HUES64 (cell line): ENCODE measurements around the gene ZDHHC7.

ENCODE experiments used
- H3K27ac ChIP-seq: 2 replicates; pipeline ENCODE4 v1.7.0; 2013; ENCODE audit warnings: low read depth, low read length, inconsistent platforms
- H3K27me3 ChIP-seq: 2 replicates; pipeline ENCODE4 v1.6.1; 2013; ENCODE audit warnings: mild to moderate bottlenecking, low read length; ENCODE audit not compliant: insufficient read depth
- H3K36me3 ChIP-seq: 2 replicates; pipeline ENCODE4 v1.6.1; 2013; ENCODE audit warnings: mild to moderate bottlenecking, low read length; ENCODE audit not compliant: insufficient read depth
- H3K4me1 ChIP-seq: 2 replicates; pipeline ENCODE4 v1.6.1; 2013; ENCODE audit warnings: mild to moderate bottlenecking, low read length, moderate library complexity; ENCODE audit not compliant: insufficient read depth
- H3K4me3 ChIP-seq: 2 replicates; pipeline ENCODE4 v1.5.1; 2013; ENCODE audit warnings: mild to moderate bottlenecking, low read length, moderate library complexity
- H3K9ac ChIP-seq: 2 replicates; pipeline ENCODE4 v1.6.1; 2013; ENCODE audit warnings: mild to moderate bottlenecking, low read depth, low read length
- H3K9me3 ChIP-seq: 2 replicates; pipeline ENCODE4 v1.6.1; 2013; ENCODE audit warnings: low read depth, low read length; ENCODE audit not compliant: insufficient read depth
- WGBS: fragments of 150-250, 120-280 bp; methylation state at CpG from one replicate; pipeline ENCODE4 v1.1.7; 2013; ENCODE audit warnings: missing lambda C conversion rate; 5-methylcytosine and 5-hydroxymethylcytosine counted together

The ZDHHC7 gene

DNA sequence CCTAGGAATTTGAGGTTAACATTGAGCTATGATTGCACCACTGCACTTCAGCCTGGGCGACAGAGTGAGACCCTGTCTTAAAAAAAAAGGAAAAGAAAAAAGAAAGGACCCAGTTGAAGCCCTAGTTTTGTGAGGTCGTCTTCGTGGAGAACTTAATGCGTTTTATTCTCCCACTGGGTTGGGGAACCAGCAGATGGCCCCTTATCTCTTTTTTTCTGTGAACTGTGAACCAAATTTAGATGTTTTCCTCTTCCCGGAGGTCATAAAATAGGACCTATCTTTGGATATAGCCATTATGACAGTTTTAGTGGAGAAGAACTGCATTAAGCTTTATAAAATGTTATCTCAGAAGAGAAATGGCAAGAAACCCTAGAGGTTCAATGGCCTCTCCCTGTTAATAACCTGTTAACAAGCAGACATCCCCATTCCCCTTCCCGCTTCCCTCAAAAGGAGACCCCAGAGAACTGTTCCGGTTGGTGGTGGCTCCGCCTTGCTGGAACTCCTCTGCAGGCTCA lies 39.8 kb upstream of the ZDHHC7 start:
- Histone ChIP-seq H3K4me3 (no peak overlapping the region), H3K36me3 (no peaks in the 10 kb centered on the region), H3K9me3 (no peaks in the 10 kb centered on the region), H3K27ac (no peak overlapping the region), H3K27me3 (peaks cover 4% of the 10 kb centered on the region; the same call in 1 of the 2 replicates), H3K4me1 (no peaks in the 10 kb centered on the region), H3K9ac (no peak overlapping the region)
- 93% methylated on average over 8 of the region's 8 CpGs for WGBS

DNA sequence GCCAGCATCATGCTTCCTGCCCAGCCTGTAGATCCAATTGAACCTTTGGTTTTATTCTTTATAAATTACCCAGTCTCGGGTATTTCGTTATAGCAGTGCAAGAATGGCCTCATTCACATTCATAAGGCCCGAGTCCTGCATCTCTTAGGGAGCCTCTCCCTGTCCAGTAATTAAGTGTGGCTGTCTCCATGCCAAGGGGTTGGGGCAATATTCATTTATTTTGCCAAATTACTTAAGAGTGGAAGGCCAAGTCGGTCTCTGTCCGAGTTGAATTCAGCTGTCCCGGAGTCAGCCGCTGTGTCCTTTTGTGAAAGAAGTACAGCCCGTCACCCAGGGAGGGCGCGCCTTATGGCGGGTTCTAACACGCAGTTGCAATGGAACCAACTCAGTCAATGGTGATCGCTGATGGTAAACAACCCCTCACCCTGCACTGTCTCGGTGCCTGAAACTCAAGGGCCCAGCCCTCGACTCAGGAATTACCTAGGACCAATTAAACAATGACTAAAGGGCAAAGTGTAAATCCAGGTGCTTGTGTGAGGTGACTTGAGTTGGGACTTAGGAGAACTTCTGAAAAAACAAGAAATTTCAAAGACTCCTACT lies 38.5 kb upstream of the ZDHHC7 start:
- Histone ChIP-seq H3K9me3 (no peaks in the 10 kb centered on the region), H3K27ac (no peak overlapping the region), H3K4me1 (no peaks in the 10 kb centered on the region), H3K9ac (no peak overlapping the region), H3K4me3 (no peak overlapping the region), H3K36me3 (no peaks in the 10 kb centered on the region), H3K27me3 (no peaks in the 10 kb centered on the region)
- 94% methylated on average over 15 of the region's 15 CpGs for WGBS

DNA sequence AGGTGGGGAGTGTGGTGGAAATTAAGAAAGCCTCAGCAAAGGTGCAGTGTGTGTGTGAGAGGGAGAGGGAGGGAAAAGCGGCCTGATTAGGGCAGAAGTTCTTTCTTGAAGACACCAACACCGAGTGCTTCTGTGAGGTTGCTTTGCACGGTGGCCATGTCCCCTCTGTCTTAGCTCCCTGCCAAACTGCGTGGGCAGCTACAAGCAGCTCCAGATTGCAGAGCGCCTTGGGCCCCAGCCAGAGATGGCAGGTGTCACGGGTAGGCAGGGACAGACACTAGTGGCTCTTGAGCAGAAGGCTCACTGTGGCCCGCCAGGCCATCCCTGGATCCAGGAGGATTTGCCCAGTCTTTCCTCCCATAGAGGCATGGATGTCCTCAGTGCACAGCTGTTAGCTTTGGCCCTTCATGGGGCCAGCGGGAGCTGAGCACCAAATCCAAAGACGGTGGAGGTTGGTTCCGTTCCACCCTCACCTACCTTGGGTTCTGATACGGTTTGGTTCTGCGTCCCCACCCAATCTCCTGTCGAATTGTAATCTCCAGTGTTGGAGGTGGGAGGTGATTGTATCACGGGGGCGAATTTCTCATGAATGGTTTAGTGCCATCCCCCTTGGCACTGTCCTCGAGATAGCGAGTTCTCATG lies 37.7 kb upstream of the ZDHHC7 start:
- no peak overlapping the region for H3K4me3 ChIP-seq
- no peaks in the 10 kb centered on the region for H3K36me3 ChIP-seq
- no peaks in the 10 kb centered on the region for H3K9me3 ChIP-seq
- no peak overlapping the region for H3K27ac ChIP-seq
- no peaks in the 10 kb centered on the region for H3K27me3 ChIP-seq
- 96% methylated on average over 17 of the region's 17 CpGs for WGBS
- H3K4me1 ChIP-seq: no peaks in the 10 kb centered on the region
- no peak overlapping the region for H3K9ac ChIP-seq

DNA sequence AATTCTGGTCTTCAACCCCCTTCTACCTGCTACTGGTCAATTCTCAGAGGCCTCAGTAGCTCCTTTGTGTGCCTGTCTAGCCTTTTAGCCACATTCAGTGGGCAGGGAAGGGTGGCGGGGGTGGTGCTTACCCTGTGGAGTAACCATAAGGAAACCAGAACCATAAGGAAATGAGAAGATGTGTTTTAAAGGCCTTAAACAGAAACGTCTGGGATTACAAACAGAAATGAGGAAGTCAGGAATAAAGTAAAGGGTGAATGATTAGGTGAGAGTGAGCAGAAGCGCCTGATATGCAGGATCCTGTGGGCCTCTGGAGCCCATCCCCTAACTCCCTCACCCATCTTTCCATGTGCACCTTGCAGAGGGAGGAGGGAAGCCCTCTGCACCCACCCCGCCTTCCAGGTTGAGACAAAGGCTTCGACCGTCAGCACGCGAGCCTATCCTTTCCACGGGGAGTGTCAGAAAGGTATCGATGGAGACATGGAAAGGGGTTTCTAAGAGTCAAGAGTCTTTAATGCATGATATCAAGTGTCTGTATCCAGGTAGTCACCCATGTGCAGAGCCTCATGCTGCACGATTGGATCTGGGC lies 36.6 kb upstream of the ZDHHC7 start:
- Histone ChIP-seq H3K9ac (no peak overlapping the region), H3K4me3 (no peak overlapping the region), H3K4me1 (no peaks in the 10 kb centered on the region), H3K36me3 (no peaks in the 10 kb centered on the region), H3K27me3 (no peaks in the 10 kb centered on the region), H3K27ac (no peak overlapping the region), H3K9me3 (no peaks in the 10 kb centered on the region)
- WGBS: 92% methylated on average over 11 of the region's 11 CpGs

DNA sequence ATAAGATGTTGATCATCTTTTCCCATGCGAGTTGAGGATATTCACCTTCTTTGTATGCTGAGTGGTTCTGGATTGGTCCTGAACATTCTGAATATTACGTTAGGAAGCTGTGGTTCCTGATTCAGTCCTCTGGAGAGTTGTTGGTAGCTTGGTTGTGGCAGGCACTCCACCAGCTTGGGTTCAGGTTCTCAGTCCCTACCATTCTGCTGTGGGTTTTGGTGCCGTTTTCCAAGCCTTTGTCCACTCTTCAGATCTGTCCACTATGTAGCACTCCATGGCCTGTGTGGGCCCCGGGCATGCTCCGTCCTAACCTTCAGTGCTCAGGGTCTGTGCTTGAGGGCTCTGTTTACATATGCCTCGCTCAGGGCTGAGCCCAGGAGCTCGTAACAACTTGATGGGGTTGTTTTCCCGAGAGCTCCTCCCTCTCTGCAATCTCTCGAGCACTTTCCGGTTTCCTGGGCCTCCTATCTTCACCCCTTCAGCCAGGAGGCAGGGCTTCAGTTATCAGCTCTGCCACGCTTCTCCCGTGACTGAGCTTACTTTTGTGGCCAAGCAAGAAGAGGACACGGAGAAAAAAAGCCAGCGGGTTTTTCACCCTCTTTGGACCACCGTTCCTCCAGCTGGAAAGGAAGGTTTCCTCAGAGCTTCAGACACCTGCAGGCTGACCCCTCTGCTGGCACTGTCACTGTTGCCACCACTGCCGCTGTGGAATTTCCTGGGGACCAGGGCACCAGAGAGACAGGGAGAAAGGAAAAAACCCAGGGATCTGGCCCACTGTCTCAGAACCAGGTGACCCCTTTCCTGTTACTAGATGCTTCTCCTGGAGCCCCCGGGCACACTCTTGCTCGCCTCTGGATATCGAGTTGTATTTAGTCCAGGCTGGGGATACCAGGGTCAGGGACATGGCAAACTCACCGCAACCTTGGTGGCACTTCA lies 35.9 kb upstream of the ZDHHC7 start:
- Histone ChIP-seq H3K27me3 (no peaks in the 10 kb centered on the region), H3K4me1 (no peaks in the 10 kb centered on the region), H3K27ac (no peak overlapping the region), H3K9ac (no peak overlapping the region), H3K4me3 (no peak overlapping the region), H3K36me3 (no peaks in the 10 kb centered on the region), H3K9me3 (no peaks in the 10 kb centered on the region)
- WGBS: 77% methylated on average over 20 of the region's 20 CpGs

DNA sequence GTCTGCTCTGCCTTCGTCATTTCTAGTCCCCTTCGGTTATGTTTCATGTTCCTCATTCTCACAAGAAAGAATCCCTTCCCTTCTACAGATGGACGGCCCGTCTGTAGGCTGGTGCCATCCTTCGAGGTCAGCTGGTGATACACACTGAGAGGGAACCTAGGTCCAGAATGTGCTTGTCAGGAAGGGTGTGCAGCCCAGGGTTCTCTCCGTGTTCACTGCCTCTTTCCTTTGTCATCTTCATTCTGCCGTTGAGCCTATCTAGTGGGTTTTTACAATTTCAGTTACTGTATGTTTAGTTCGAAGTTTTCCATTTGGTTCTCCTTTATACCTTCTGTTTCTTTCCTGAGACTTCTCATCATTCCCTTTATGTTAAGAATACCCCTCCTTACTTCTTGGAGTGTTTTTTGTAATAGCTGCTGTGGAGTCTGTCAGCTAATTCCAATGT lies 35.2 kb upstream of the ZDHHC7 start:
- Histone ChIP-seq H3K4me3 (no peak overlapping the region), H3K27ac (no peak overlapping the region)
- WGBS: 93% methylated on average over 8 of the region's 8 CpGs

DNA sequence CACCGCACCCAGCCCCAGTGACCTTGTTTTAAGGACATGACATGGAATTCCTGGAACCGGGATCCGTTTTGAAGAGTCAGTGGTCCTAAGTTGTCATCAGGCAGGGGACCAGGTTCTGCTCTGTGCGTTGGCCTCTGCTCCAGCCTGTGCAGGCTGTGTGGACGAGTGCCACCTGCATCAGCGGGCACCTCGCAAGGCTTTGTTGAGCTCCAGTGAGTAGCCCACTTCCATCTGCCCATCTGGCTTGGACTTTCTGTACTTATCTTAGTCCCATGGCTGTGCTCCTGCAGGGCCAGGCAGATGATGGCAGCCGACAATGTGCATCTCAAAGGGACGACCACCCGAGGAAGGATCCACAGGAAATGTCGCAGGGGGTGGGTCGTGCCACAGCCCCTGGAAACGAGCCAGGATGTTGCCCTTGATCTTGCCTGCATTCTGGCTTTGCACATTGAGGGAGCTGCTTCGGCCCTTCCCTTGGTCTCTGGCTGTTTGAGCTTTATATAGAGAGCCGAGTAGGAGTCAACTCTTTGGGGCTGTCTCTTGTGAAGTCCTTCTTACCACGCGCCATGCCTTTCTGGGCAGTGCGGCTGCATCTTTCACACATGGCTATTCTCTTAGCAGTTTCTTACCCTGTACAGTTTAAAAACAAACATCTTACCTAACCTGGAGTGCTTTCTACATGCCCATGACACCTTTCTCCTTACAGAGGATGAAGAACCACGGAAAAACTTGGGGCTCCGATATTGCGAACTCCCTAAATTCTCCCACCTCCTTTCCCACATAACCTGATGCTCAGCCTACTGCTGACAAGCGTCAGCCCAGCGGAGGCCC lies 34.5 kb upstream of the ZDHHC7 start:
- Histone ChIP-seq H3K9ac (no peak overlapping the region), H3K27me3 (no peaks in the 10 kb centered on the region), H3K36me3 (no peaks in the 10 kb centered on the region), H3K27ac (no peak overlapping the region), H3K9me3 (no peaks in the 10 kb centered on the region), H3K4me1 (no peaks in the 10 kb centered on the region), H3K4me3 (no peak overlapping the region)
- 92% methylated on average over 23 of the region's 23 CpGs for WGBS

More for the DNA sequence above, 35.2 kb upstream of the ZDHHC7 start:
- H3K4me1 ChIP-seq: no peaks in the 10 kb centered on the region
- no peaks in the 10 kb centered on the region for H3K27me3 ChIP-seq
- H3K9ac ChIP-seq: no peak overlapping the region
- no peaks in the 10 kb centered on the region for H3K9me3 ChIP-seq
- H3K36me3 ChIP-seq: no peaks in the 10 kb centered on the region

DNA sequence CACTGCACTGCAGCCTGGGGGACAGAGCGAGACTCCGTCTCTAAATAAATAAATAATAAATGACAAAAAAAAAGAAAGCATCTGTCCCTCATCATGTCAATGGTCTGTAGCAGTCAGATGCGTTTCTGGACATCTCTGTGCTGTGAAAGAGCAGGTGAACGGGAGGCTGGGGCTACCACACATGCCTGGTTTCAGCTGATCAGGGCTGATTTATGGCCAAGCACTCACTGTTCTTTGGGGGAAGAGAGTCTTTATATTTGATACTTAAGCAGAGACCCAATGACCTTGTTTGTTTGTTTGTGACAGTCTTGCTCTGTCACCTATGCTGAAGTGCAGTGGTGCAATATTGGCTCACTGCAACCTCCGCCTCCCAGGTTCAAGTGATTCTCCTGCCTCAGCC lies 33.7 kb upstream of the ZDHHC7 start:
- 97% methylated on average over 5 of the region's 5 CpGs for WGBS

DNA sequence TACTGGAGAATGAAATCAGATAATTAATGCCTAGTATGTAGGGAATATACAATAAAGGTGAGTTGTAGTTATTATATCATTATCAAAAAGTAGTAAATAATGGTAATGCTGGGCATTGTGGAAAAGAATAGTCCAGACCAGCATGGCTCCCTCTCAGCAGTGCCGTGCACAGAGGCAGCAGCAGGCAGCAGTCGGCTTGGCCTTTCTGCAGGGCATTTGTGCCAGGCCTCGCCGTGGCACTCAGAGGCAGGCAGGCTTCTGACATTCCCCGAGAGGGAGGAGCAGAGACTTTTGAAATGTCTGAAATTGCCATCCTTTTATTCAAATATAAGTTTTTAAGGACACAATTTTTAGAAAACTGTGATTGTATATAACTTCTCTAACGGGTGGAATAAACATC lies 31.3 kb upstream of the ZDHHC7 start:
- no peak overlapping the region for H3K9ac ChIP-seq
- WGBS: 92% methylated on average over 4 of the region's 6 CpGs
- no peaks in the 10 kb centered on the region for H3K9me3 ChIP-seq
- H3K4me3 ChIP-seq: no peak overlapping the region
- H3K27ac ChIP-seq: no peak overlapping the region
- no peaks in the 10 kb centered on the region for H3K36me3 ChIP-seq
- no peaks in the 10 kb centered on the region for H3K27me3 ChIP-seq
- no peaks in the 10 kb centered on the region for H3K4me1 ChIP-seq

More for the DNA sequence above, 33.7 kb upstream of the ZDHHC7 start:
- Histone ChIP-seq H3K36me3 (no peaks in the 10 kb centered on the region), H3K27me3 (no peaks in the 10 kb centered on the region), H3K9ac (no peak overlapping the region), H3K27ac (no peak overlapping the region), H3K9me3 (no peaks in the 10 kb centered on the region), H3K4me3 (no peak overlapping the region), H3K4me1 (no peaks in the 10 kb centered on the region)

DNA sequence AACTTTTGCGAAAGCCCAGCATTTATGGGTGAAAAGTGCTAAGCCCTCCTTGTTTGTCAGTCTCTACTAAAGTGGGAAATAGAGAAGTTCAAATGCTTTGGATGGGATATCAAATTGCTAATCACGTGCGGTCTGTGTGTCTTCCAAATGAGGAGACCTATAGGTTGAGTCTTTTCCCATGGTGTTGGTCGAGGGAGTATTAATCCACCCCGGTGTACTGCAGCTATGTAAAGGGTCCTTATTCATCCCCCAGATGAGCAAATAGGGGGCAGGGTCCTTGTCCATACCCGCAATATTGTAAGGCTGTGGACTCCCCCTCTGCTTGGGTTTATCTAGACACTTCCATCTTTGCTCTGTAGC lies 30.8 kb upstream of the ZDHHC7 start:
- Histone ChIP-seq H3K9ac (no peak overlapping the region), H3K36me3 (no peaks in the 10 kb centered on the region), H3K4me3 (no peak overlapping the region), H3K4me1 (no peaks in the 10 kb centered on the region), H3K9me3 (no peaks in the 10 kb centered on the region), H3K27ac (no peak overlapping the region), H3K27me3 (no peaks in the 10 kb centered on the region)
- WGBS: 87% methylated on average over 6 of the region's 6 CpGs
